Measurements from ENCODE around the gene TGIF2LY. TPM values are rescaled to one million over a fixed set of nuclear protein-coding genes. Genes with fewer than 3 reads are reported as not detected.
"Not testable (repeated sequence)": the region's sequence is repeated elsewhere in the genome, so short reads cannot be mapped to it uniquely, and the experiment has no call there.

TGIF2LY gene
- not detected for polyA plus RNA-seq
- long read RNA-seq, donor 1 = 0 reads
- long read RNA-seq, donor 2 = 0 reads
- long read RNA-seq, donor 3 = 0 reads
- long read RNA-seq, donor 4 = 0 reads
- long read RNA-seq, donor 5 = 0 reads
- long read RNA-seq, donor 6 = 0 reads
- long read RNA-seq, donor 7 = 0 reads
- long read RNA-seq, donor 8 = 0 reads
- long read RNA-seq, donor 9 = 0 reads
- long read RNA-seq, donor 10 = 0 reads

GRCh38 chrY:3578767-3579166, at the start of gene TGIF2LY:
Gene TGIF2LY, plus strand, starts transcription at chrY:3579067. Its CDS starts 178 bp downstream, at chrY:3579245.
- 76 to 77% methylated on average over 8 to 9 of the region's 9 CpGs; no CpG with 5 or more reads in 1 of the 3 donors for WGBS, 3 donors
- not testable (repeated sequence) for DNase-seq; H3K9me3 ChIP-seq (ENCODE audit: control insufficient read depth in 2 of 2, insufficient read depth in 1 of 2, low read depth in 1 of 2, low read length in 1 of 2); H3K4me3 ChIP-seq (ENCODE audit: low read depth in 1 of 3, low read length in 3 of 3); H3K27ac ChIP-seq (ENCODE audit: low read depth in 1 of 3, low read length in 2 of 3); H3K4me1 ChIP-seq (ENCODE audit: control insufficient read depth in 3 of 3, insufficient read depth in 2 of 3, low read depth in 1 of 3, low read length in 2 of 3); FAIRE-seq; H3K36me3 ChIP-seq (ENCODE audit: control insufficient read depth in 3 of 3, insufficient read depth in 2 of 3, low read depth in 1 of 3, low read length in 3 of 3); H3K27me3 ChIP-seq (ENCODE audit: control insufficient read depth in 3 of 3, insufficient read depth in 3 of 3, low read length in 3 of 3)
